Naive thymus-derived CD8-positive, alpha-beta T cell (primary cell): ENCODE results near the gene TMEM38A. TPM values are rescaled to one million over a fixed set of nuclear protein-coding genes. Genes with fewer than 3 reads are reported as not detected.

Experiments
- ATAC-seq, 2 donors: fragments of 150-1000 bp; cut with Tn5 transposase in 1 of 2; sonication (Bioruptor Pico), chemical (Tn5 transposase) in 1 of 2; 1 replicate in 1 of 2; 2 replicates in 1 of 2; pipeline ENCODE4 v1.10.0; 2021; ENCODE audit warnings: mild to moderate bottlenecking in 2 of 2, moderate library complexity in 2 of 2
- POLR2A ChIA-PET: fragments of 350-600 bp; sonication (Branson Sonifier 250); formaldehyde crosslinking; loops from one replicate; lab custom pipeline; 2021; ENCODE audit warnings: antibody characterized with exemption; lab: Charles Lee
- DNase-seq, 10 donors: peaks; one replicate each; pipeline versions ENCODE4 v3.0.0 to v3.0.0-alpha.2; 2020 to 2022
- H3K27ac Mint-ChIP-seq, 10 donors: one replicate each; pipeline ENCODE4 v1.8.0; 2020 to 2022; ENCODE audit warnings: mild to moderate bottlenecking in 10 of 10, mixed read lengths in 10 of 10, moderate library complexity in 4 of 10, inconsistent platforms in 1 of 10
- H3K27me3 Mint-ChIP-seq, 5 donors: one replicate each; pipeline ENCODE4 v1.8.0; 2021 to 2022; ENCODE audit warnings: mixed read lengths in 5 of 5
- H3K36me3 Mint-ChIP-seq, 3 donors: one replicate each; pipeline ENCODE4 v1.8.0; 2020 to 2022; ENCODE audit warnings: mixed read lengths in 3 of 3, mild to moderate bottlenecking in 2 of 3, inconsistent platforms in 1 of 3
- H3K4me1 Mint-ChIP-seq, 4 donors: one replicate each; pipeline ENCODE4 v1.8.0; 2021 to 2022; ENCODE audit warnings: mixed read lengths in 4 of 4
- H3K4me3 Mint-ChIP-seq, 10 donors: one replicate each; pipeline ENCODE4 v1.8.0; 2020 to 2022; ENCODE audit warnings: mild to moderate bottlenecking in 10 of 10, mixed read lengths in 10 of 10, moderate library complexity in 6 of 10, inconsistent platforms in 1 of 10
- H3K9me3 Mint-ChIP-seq, 9 donors: one replicate each; pipeline ENCODE4 v1.8.0; 2020 to 2022; ENCODE audit warnings: mixed read lengths in 9 of 9, mild to moderate bottlenecking in 3 of 9, inconsistent platforms in 1 of 9, moderate library complexity in 1 of 9
- polyA plus RNA-seq, 3 donors: library from polyadenylated mRNA; unstranded; fragments of 300-500 nt; fragmentation: Illumina TruSeq; gene quantifications; one replicate each; pipeline ENCODE4 v1.2.3, GENCODE V29; 2021
- total RNA-seq, 8 experiments: library from RNA in 2 of 8; stranded (reverse) in 2 of 8; gene quantifications; one replicate each; pipeline ENCODE4 v1.2.3 and lab custom pipeline; 2021 to 2026

The TMEM38A gene
- total and polyA plus RNA-seq, 5 experiments from 2014 or later, result 0.22 to 2.5 (median 0.87) TPM; not detected in 1

GRCh38 chr19:16624236-16624635 lies 36.7 kb upstream of the TMEM38A start:
- Mint-ChIP-seq H3K27ac (peak overlapping the region in 2 of 10 donors; percentile 17 to 22), H3K4me1 (peaks cover 30 to 84% (median 79%) of the 10 kb centered on the region in 4 donors), H3K27me3 (no peaks in the 10 kb centered on the region), H3K36me3 (peaks cover 0 to 26% (median 0%) of the 10 kb centered on the region in 3 donors), H3K4me3 (no peak overlapping the region), H3K9me3 (no peaks in the 10 kb centered on the region)
- DNase-seq, result no peak
- POLR2A ChIA-PET, result interaction anchor here (0.6 to 1.9 kb wide), 5 partner anchors 18 to 55 kb away, joined by 3 to 5 read pairs (median 3); partner anchors contain the start of gene SLC35E1
- no peak for ATAC-seq

GRCh38 chr19:16625163-16625958 lies 35.6 kb upstream of the TMEM38A start:
- H3K9me3 Mint-ChIP-seq, result no peaks in the 10 kb centered on the region

GRCh38 chr19:16626796-16627192 lies 34.1 kb upstream of the TMEM38A start:
- Mint-ChIP-seq H3K9me3 (no peaks in the 10 kb centered on the region), H3K27ac (peak overlapping the region; percentile 79 to 97 (median 91)), H3K36me3 (peaks cover 0 to 32% (median 3%) of the 10 kb centered on the region in 3 donors), H3K4me3 (peak overlapping the region; percentile 88 to 96 (median 90)), H3K27me3 (no peaks in the 10 kb centered on the region), H3K4me1 (peaks cover 23 to 64% (median 57%) of the 10 kb centered on the region in 4 donors)
- DNase-seq, result no peak
- no peak for ATAC-seq
- POLR2A ChIA-PET, result interaction anchor here (0.8 to 4.4 kb wide), 8 partner anchors 34 to 86 kb away, joined by 3 to 40 read pairs (median 16); partner anchors contain the start of genes CHERP, SLC35E1, SMIM7 and TMEM38A

More at GRCh38 chr19:16625163-16625958, 35.6 kb upstream of the TMEM38A start:
- H3K36me3 Mint-ChIP-seq, result peaks cover 0 to 26% (median 0%) of the 10 kb centered on the region in 3 donors
- H3K4me1 Mint-ChIP-seq, result peaks cover 28 to 76% (median 71%) of the 10 kb centered on the region in 4 donors
- peak overlapping the region in 8 of 10 donors; percentile 15 to 97 (median 66) for H3K27ac Mint-ChIP-seq
- POLR2A ChIA-PET, result interaction anchor here (0.5 to 4.2 kb wide), 7 partner anchors 35 to 84 kb away, joined by 3 to 24 read pairs (median 5); partner anchors contain the start of genes SLC35E1, SMIM7 and TMEM38A
- H3K4me3 Mint-ChIP-seq, result peak overlapping the region in 8 of 10 donors; percentile 4 to 96 (median 30)
- ATAC-seq (no peak), DNase-seq (no peak)
- H3K27me3 Mint-ChIP-seq, result no peaks in the 10 kb centered on the region

- H3K9me3 Mint-ChIP-seq, result no peaks in the 10 kb centered on the region
- H3K27ac Mint-ChIP-seq, result peak overlapping the region; percentile 79 to 97 (median 91)
- peak overlapping the region; percentile 88 to 96 (median 90) for H3K4me3 Mint-ChIP-seq
- DNase-seq (peak in 7 of 10 donors; percentile 2 to 34 (median 24)), ATAC-seq (no peak)
- peaks cover 0 to 38% (median 5%) of the 10 kb centered on the region in 3 donors for H3K36me3 Mint-ChIP-seq
- H3K27me3 Mint-ChIP-seq, result no peaks in the 10 kb centered on the region
- POLR2A ChIA-PET, result interaction anchor here (0.6 to 4.4 kb wide), 11 partner anchors 32 to 85 kb away, joined by 3 to 40 read pairs (median 11); partner anchors contain the start of genes CHERP, SLC35E1, SMIM7 and TMEM38A
- H3K4me1 Mint-ChIP-seq, result peaks cover 22 to 61% (median 53%) of the 10 kb centered on the region in 4 donors
Observed at GRCh38 chr19:16627193-16627927, 33.6 kb upstream of the TMEM38A start.

GRCh38 chr19:16627928-16628182 lies 33.1 kb upstream of the TMEM38A start:
- no peak for ATAC-seq
- peaks cover 0 to 39% (median 5%) of the 10 kb centered on the region in 3 donors for H3K36me3 Mint-ChIP-seq

GRCh38 chr19:16628183-16628983 lies 32.6 kb upstream of the TMEM38A start, which contains the start of gene MED26:
Gene MED26 (minus strand): TSS chr19:16628204. CDS start chr19:16627943, 261 bp downstream.
- POLR2A ChIA-PET, result interaction anchor here (0.6 to 4.4 kb wide), 12 partner anchors 10 to 132 kb away, joined by 3 to 40 read pairs (median 8); partner anchors contain the start of genes C19orf44, CALR3, CHERP and SLC35E1
- Mint-ChIP-seq H3K4me1 (peaks cover 22 to 52% (median 47%) of the 10 kb centered on the region in 4 donors), H3K27ac (peak within 1 kb of the TSS; percentile 92 to 99 (median 98)), H3K36me3 (peaks cover 0 to 35% (median 5%) of the 10 kb centered on the region in 3 donors), H3K27me3 (no peaks in the 10 kb centered on the region), H3K4me3 (peak within 1 kb of the TSS; percentile 95 to 99 (median 96)), H3K9me3 (no peaks in the 10 kb centered on the region)
- ATAC-seq, result peak; percentile 91 to 93
- DNase-seq, result peak; percentile 89 to 97 (median 94)

More at GRCh38 chr19:16627928-16628182, 33.1 kb upstream of the TMEM38A start:
- DNase-seq, result peak in 1 of 10 donors; percentile 4
- Mint-ChIP-seq H3K4me1 (peaks cover 22 to 57% (median 50%) of the 10 kb centered on the region in 4 donors), H3K27ac (peak overlapping the region in 4 of 10 donors; percentile 90 to 99 (median 95)), H3K27me3 (no peaks in the 10 kb centered on the region), H3K9me3 (no peaks in the 10 kb centered on the region), H3K4me3 (peak overlapping the region in 9 of 10 donors; percentile 50 to 99 (median 97))
- POLR2A ChIA-PET, result interaction anchor here (0.6 to 4.4 kb wide), 12 partner anchors 11 to 132 kb away, joined by 3 to 40 read pairs (median 8); partner anchors contain the start of genes C19orf44, CALR3, CHERP and SLC35E1

GRCh38 chr19:16628984-16629691 lies 31.8 kb upstream of the TMEM38A start:
- DNase-seq (no peak), ATAC-seq (peak; percentile 9 to 21)
- peaks cover 20 to 46% (median 42%) of the 10 kb centered on the region in 4 donors for H3K4me1 Mint-ChIP-seq
- peaks cover 0 to 30% (median 5%) of the 10 kb centered on the region in 3 donors for H3K36me3 Mint-ChIP-seq
- H3K4me3 Mint-ChIP-seq, result peak overlapping the region; percentile 95 to 99 (median 96)
- peak overlapping the region; percentile 89 to 99 (median 98) for H3K27ac Mint-ChIP-seq
- POLR2A ChIA-PET, result interaction anchor here (1.2 to 4.4 kb wide), 9 partner anchors 9 to 133 kb away, joined by 3 to 40 read pairs (median 13); partner anchors contain the start of genes C19orf44, CALR3, CHERP and SLC35E1
- no peaks in the 10 kb centered on the region for H3K27me3 Mint-ChIP-seq
- no peaks in the 10 kb centered on the region for H3K9me3 Mint-ChIP-seq

GRCh38 chr19:16631465-16631864 lies 29.5 kb upstream of the TMEM38A start:
- H3K36me3 Mint-ChIP-seq, result peaks cover 0 to 26% (median 8%) of the 10 kb centered on the region in 3 donors
- POLR2A ChIA-PET, result interaction anchor here (0.7 kb wide), 1 partner anchor 40 kb away, joined by 3 read pairs; no protein-coding TSS in a partner anchor
- no peaks in the 10 kb centered on the region for H3K27me3 Mint-ChIP-seq
- peaks cover 11 to 27% (median 22%) of the 10 kb centered on the region in 4 donors for H3K4me1 Mint-ChIP-seq
- ATAC-seq (no peak), DNase-seq (no peak)
- no peak overlapping the region for H3K4me3 Mint-ChIP-seq
- H3K27ac Mint-ChIP-seq, result peak overlapping the region in 3 of 10 donors; percentile 14 to 67 (median 56)
- no peaks in the 10 kb centered on the region for H3K9me3 Mint-ChIP-seq

- Mint-ChIP-seq H3K27me3 (no peaks in the 10 kb centered on the region), H3K9me3 (no peaks in the 10 kb centered on the region), H3K27ac (peak overlapping the region in 5 of 10 donors; percentile 20 to 46 (median 37)), H3K36me3 (peaks cover 0 to 64% (median 3%) of the 10 kb centered on the region in 3 donors), H3K4me1 (peaks cover 7 to 35% (median 17%) of the 10 kb centered on the region in 4 donors), H3K4me3 (no peak overlapping the region)
- no peak for DNase-seq
- POLR2A ChIA-PET, result interaction anchor here (0.6 to 1.0 kb wide), 2 partner anchors 8 to 23 kb away, joined by 3 to 4 read pairs; no protein-coding TSS in a partner anchor
- ATAC-seq, result no peak
Observed at GRCh38 chr19:16637535-16637934, 23.4 kb upstream of the TMEM38A start.

- POLR2A ChIA-PET, result interaction anchor here (0.7 to 1.1 kb wide), 3 partner anchors 10 to 521 kb away, joined by 3 to 4 read pairs (median 3); partner anchors contain the start of gene MED26
- peaks cover 8 to 41% (median 20%) of the 10 kb centered on the region in 4 donors for H3K4me1 Mint-ChIP-seq
- no peak for ATAC-seq
- no peak for DNase-seq
- no peaks in the 10 kb centered on the region for H3K27me3 Mint-ChIP-seq
- peak overlapping the region in 1 of 10 donors; percentile 29 for H3K4me3 Mint-ChIP-seq
- H3K9me3 Mint-ChIP-seq, result no peaks in the 10 kb centered on the region
- peaks cover 0 to 75% (median 8%) of the 10 kb centered on the region in 3 donors for H3K36me3 Mint-ChIP-seq
- peak overlapping the region in 6 of 10 donors; percentile 26 to 67 (median 57) for H3K27ac Mint-ChIP-seq
Observed at GRCh38 chr19:16638666-16639065, 22.3 kb upstream of the TMEM38A start.
